ENCODE results near the gene TM7SF2.

Gene TM7SF2

DNA sequence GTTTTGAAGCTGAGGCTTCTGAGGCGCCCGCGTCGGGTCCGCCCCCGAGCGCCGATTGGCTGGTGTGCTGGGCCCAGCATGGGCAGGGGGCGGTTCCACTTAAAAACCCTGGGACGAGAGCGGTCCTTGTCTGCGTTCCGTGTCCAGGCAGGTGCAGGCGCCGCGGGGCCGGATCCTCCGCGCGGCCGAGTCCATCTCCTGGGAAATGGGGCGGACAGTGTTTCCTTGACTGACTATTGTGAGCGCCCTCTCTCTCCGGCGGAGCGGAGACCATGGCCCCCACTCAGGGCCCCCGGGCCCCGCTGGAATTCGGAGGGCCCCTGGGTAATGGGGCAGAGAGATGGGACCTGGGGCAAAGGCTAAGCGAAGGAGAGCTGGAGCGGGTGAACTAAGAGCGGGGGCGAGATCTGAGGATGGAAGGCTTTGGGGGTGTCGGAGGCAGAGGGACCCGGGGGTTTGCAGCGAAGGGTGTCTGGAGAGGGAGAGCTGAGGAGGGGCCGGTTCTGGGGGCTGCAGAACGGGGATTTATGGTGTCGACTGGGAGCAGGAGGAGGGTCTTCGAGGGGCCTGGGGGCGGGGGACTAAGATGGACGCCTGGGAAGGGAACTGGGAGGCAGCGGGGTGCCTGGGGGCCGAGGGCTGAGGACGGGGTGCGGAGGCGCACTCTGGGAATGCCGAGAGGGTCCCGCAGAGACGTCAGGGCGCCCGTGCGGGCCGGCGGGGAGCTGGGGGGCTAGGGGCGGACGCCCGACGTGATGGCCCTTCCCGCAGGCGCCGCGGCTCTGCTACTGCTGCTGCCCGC lies at the start of gene TM7SF2:
TM7SF2 (plus strand) TSS at position 129 of the 802 bp plus-strand sequence; CDS start at position 273, 144 bp downstream.
- DNase-seq = peak; percentile 95

GRCh38 chr11:65063532-65063931 lies 48.1 kb upstream of the TM7SF2 start:
- no peak for DNase-seq

GRCh38 chr11:65064847-65065240 lies 46.8 kb upstream of the TM7SF2 start:
- DNase-seq = no peak

GRCh38 chr11:65065851-65066250 lies 45.8 kb upstream of the TM7SF2 start:
- no peak for DNase-seq

DNA sequence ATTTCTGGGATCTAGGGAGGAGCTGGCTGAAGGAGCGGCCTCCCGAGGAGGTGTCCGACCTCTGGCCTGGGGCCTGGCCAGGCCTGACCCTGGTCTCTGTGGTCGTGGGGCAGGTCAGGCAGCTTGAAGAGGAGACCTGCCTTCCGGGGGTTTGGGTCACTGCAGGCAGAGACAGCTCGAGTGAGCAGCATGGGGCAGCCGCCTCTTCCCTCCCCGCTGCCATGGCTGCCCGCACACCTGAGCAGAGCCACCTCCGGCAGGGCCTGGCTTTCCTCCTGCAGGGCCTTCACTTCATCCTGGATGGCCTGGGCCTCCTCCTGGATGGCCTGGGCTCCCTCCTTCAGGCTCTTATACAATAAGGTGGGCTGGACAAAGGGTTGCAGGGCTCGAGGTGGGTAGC lies 45.4 kb upstream of the TM7SF2 start:
- no peak for DNase-seq

GRCh38 chr11:65066805-65067291 lies 44.8 kb upstream of the TM7SF2 start:
- no peak for DNase-seq

DNA sequence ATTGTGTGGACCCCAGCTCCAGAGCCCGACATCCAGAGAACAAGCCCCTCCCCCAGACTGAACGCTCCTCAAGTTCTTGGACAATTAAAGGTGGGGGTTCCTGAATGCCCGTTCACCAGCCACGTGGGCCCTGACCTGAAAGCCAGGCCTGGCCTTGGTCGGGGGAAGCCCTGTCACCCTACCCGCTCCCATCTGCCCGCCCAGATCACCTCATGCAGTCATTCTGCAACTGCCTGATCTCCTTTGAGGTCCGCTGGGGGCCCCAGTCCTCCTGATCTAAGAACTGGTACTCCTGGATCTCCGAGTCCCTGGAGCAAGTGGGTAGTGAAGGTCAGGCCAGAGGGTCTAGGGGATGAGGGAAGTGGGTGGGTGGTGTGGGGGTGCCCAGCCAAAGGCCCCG lies 44.2 kb upstream of the TM7SF2 start:
- no peak for DNase-seq

- no peak for DNase-seq
These were observed 42.5 kb upstream of the TM7SF2 start for GRCh38 chr11:65069217-65069616.

DNA sequence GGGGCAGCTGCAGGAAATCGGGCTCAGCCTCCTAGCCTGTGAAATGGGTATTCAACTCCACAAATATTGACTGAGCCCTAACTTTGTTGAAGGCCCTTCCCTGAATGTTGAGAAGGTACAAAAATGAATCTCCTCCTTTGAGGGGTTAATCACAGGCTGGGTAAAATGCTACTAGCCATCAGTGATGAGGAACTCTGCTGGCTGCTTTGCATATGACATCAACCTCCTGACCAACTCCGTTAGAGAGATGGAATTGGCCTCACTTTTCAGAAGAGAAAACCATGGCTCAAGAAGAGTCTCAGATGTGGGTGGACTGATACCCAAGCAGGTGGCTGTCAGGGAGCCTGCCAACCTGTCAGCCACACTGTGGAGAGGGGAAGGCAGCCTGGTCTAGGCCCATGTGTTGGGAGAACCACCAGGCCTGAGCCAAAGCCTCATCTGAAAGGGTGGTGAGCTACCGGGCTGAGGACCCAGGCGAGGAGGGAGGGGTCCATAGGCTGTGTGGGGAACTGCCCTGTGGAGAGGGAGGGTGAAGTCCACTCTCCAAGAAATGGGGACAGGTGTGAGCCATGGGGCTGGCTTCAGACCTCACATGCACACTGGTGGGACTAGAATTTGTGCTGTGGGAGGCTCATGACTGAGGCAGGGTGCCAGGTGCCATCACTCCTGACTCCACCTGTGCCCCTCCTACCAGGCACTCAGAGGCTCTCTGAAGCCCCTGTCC lies 39.6 kb upstream of the TM7SF2 start:
- no peak for DNase-seq

GRCh38 chr11:65072631-65072966 lies 39.1 kb upstream of the TM7SF2 start:
- DNase-seq = no peak

GRCh38 chr11:65077451-65077850 lies 34.2 kb upstream of the TM7SF2 start:
- DNase-seq = no peak

DNA sequence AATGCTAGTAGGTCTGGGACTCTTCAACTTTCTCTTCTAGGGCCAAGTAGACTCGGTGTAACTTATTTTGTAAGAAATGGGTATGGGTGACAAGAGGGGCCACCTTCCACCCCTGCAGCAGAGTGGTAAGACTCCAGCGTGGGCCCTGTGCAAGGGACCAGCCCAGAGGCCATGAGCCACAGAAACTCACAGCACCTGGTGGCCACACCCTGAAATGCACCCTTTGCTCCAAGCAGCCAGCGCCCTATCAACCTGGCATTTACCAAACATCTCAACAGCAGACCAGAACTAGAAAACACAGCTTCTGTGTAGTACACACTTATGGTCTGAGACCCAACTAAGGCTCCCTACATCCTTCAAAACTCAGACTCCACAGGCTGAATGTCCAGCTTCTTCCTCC lies 33.5 kb upstream of the TM7SF2 start:
- DNase-seq = peak; percentile 73

- no peak for DNase-seq
These were observed 32.8 kb upstream of the TM7SF2 start for GRCh38 chr11:65078786-65079342.

GRCh38 chr11:65083134-65083833 lies 28.4 kb upstream of the TM7SF2 start:
- no peak for DNase-seq

DNA sequence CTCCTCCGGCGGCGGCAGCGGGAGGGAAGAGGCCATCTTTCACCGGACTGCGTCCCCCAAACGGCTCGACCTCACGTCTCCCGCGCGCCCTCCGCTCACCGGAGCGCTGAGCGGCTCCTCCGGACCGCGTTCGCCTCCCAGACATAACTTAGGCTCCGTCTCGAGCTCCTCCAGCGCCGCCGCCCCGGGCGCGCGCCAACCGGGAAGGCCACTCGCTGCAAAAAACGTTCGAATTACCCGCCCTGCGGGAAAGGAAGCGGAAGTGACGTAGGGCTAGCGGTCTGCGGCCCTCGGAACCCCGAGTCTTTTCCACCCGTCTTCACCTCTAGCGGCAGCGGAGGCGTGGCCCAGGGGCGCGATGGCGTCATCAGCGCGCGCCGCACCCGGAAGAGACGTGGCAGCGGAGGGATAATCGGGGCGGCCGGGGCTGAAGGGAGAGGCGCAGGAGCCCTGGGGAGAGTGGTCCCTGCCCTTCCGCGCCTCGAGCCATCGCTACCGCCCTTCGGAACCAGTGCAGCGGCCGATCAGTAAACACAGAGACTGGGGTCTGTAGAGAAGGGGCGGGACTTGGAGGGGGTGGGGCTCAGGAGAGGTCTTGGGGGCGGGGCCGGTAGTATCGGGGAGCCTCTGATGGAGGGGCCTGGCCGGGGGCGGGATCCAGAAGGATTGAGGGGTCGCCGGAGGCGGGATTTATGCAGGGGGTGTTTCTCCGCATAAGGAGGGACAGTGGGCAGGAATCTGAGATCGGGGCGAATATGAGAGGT lies 27.7 kb upstream of the TM7SF2 start, which contains the start of the genes CDCA5 and ZFPL1:
CDCA5 (minus strand) TSS at position 207 of the 764 bp plus-strand sequence; CDS start at position 145, 62 bp downstream.
ZFPL1 (plus strand) TSS at position 389 of the 764 bp plus-strand sequence. CDS start 477 bp downstream, outside the sequence.
- peak; percentile 95 for DNase-seq

DNA sequence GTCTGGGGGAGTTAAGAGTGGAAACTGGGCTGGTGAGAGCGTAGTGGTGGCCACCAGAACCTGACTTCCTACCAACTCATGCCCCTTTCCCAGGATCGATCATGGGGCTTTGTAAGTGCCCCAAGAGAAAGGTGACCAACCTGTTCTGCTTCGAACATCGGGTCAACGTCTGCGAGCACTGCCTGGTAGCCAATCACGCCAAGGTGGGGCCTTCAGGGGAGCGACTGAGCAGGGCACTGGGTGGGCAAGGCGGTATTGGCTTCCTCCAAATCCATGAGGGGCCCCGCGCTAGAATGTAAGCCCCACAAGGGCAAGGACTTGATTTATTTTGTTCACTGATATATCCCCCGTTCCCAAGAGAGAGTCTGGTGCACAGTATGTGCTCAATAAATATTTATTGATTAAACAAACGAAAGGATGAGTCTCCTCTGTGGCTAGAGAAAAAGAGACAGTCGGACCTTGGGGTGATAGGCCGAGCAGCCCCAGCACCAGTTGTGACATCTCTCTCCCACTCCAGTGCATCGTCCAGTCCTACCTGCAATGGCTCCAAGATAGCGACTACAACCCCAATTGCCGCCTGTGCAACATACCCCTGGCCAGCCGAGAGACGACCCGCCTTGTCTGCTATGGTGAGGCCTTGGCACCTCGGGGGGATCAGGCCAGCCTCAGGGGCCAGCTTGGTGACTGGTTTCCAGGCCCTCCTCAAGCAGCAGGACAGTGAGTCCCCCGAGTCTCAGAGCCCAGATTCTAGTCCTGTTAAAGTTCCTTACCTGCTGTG lies 26.9 kb upstream of the TM7SF2 start:
- DNase-seq = no peak

- DNase-seq = no peak
These were observed 26.2 kb upstream of the TM7SF2 start for GRCh38 chr11:65085446-65085845.

GRCh38 chr11:65086809-65087208 lies 24.9 kb upstream of the TM7SF2 start:
- no peak for DNase-seq

GRCh38 chr11:65087216-65087615 lies 24.5 kb upstream of the TM7SF2 start:
- DNase-seq = no peak

DNA sequence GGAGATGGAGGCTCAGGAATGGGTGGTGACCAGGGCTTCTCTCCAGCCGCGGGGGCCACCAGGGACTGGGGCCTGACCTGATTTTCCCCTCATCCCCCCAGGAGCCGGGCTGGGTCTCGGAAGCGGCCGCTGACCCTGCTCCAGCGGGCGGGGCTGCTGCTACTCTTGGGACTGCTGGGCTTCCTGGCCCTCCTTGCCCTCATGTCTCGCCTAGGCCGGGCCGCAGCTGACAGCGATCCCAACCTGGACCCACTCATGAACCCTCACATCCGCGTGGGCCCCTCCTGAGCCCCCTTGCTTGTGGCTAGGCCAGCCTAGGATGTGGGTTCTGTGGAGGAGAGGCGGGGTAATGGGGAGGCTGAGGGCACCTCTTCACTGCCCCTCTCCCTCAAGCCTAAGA lies 23.8 kb upstream of the TM7SF2 start:
- no peak for DNase-seq

DNA sequence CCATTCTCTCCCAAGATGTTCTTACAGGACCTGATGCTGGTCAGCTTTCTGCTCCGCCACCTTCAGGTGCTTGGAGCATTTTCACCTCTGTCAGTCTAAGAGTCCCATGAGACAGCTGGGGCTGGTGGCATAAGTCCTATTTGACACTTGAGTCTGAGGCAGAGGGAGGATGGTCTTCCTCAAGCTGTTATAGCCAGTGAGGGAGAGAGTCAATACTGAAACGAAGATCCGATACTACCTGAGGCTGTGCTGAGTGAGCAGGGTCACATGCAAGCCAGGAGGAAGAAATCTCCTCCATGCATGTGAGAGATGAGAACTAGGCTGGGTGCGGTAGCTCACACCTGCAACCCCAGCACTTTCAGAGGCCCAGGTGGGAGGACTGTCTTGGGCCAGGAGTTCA lies 22.1 kb upstream of the TM7SF2 start:
- DNase-seq = no peak

Data from activated naive CD4-positive, alpha-beta T cell treated with anti-CD3 and anti-CD28 coated beads, Interleukin-2, amount 50 U/mL, for 16 hours (primary cell).